Liver (tissue), 9 donors: ENCODE measurements around the gene TRIML1. TPM values are rescaled to one million over a fixed set of nuclear protein-coding genes. Genes with fewer than 3 reads are reported as not detected.

Source experiments
- DNase-seq: peaks from one replicate; pipeline ENCODE4 v3.0.0-alpha.2; 2017; ENCODE audit warnings: low spot score
- H3K27ac ChIP-seq, 2 donors: one replicate each; pipeline ENCODE4 v1.7.0; 2013; ENCODE audit warnings: inconsistent platforms in 2 of 2, low read length in 2 of 2, control low read depth in 1 of 2, low read depth in 1 of 2, mild to moderate bottlenecking in 1 of 2
- H3K27me3 ChIP-seq, 4 donors: one replicate each; pipeline versions ENCODE4 v1.6.1 to v1.7.0; 2013; ENCODE audit warnings: low read length in 3 of 4, inconsistent platforms in 1 of 4, mild to moderate bottlenecking in 1 of 4, moderate library complexity in 1 of 4; ENCODE audit not compliant: control insufficient read depth in 4 of 4, insufficient read depth in 4 of 4
- H3K36me3 ChIP-seq, 4 donors: one replicate each; pipeline versions ENCODE4 v1.6.1 to v1.7.0; 2013; ENCODE audit warnings: low read length in 3 of 4, mild to moderate bottlenecking in 3 of 4, low read depth in 1 of 4, moderate library complexity in 1 of 4; ENCODE audit not compliant: control insufficient read depth in 4 of 4, insufficient read depth in 3 of 4
- H3K4me1 ChIP-seq, 4 donors: one replicate each; pipeline versions ENCODE4 v1.6.1 to v1.7.0; 2013; ENCODE audit warnings: low read length in 3 of 4, mild to moderate bottlenecking in 3 of 4, moderate library complexity in 1 of 4; ENCODE audit not compliant: control insufficient read depth in 4 of 4, insufficient read depth in 4 of 4
- H3K4me3 ChIP-seq, 3 donors: one replicate each; pipeline versions ENCODE4 v1.6.1 to v1.7.0; 2013; ENCODE audit warnings: low read length in 3 of 3, control low read depth in 1 of 3, low read depth in 1 of 3, mild to moderate bottlenecking in 1 of 3
- H3K9ac ChIP-seq, 2 donors: one replicate each; pipeline ENCODE4 v1.7.0; 2013; ENCODE audit warnings: low read length in 2 of 2, mild to moderate bottlenecking in 2 of 2, moderate library complexity in 2 of 2, control low read depth in 1 of 2, low read depth in 1 of 2
- H3K9me3 ChIP-seq, 4 donors: one replicate each; pipeline versions ENCODE4 v1.6.1 to v1.7.0; 2013; ENCODE audit warnings: low read length in 3 of 4; ENCODE audit not compliant: control insufficient read depth in 4 of 4
- CTCF ChIP-seq: fragments of 150-350 bp; IDR thresholded peaks from 2 replicates; pipeline ENCODE4 v1.5.1; 2017; ENCODE audit warnings: improper control_type of control experiment, low read depth, low read length; ENCODE audit not compliant: missing input control
- EGR1 ChIP-seq, 2 donors: IDR thresholded peaks; 2 replicates each; pipeline ENCODE4 v1.6.1; 2016 to 2018; ENCODE audit warnings: antibody characterized with exemption in 2 of 2, low read depth in 2 of 2
- FOXA1 ChIP-seq: IDR thresholded peaks from 2 replicates; pipeline ENCODE4 v1.6.1; 2016; ENCODE audit warnings: antibody characterized with exemption
- FOXA2 ChIP-seq: IDR thresholded peaks from 2 replicates; pipeline ENCODE4 v1.6.1; 2016; ENCODE audit warnings: antibody characterized with exemption
- GABPA ChIP-seq, 2 donors: IDR thresholded peaks in 1 of 2; conservative IDR thresholded peaks in 1 of 2; 2 replicates each; pipeline ENCODE4 v1.6.1; 2016; ENCODE audit warnings: antibody characterized with exemption in 2 of 2, mild to moderate bottlenecking in 1 of 2, moderate library complexity in 1 of 2
- HNF4A ChIP-seq, 2 donors: conservative IDR thresholded peaks; 2 replicates each; pipeline ENCODE4 v1.6.1; 2016; ENCODE audit warnings: antibody characterized with exemption in 2 of 2, mild to moderate bottlenecking in 2 of 2
- JUND ChIP-seq, 2 donors: IDR thresholded peaks; 2 replicates each; pipeline ENCODE4 v1.6.1; 2016; ENCODE audit warnings: antibody characterized with exemption in 2 of 2
- MAX ChIP-seq: IDR thresholded peaks from 2 replicates; pipeline ENCODE4 v1.6.1; 2016; ENCODE audit warnings: antibody characterized with exemption
- NR2F2 ChIP-seq: IDR thresholded peaks from 2 replicates; pipeline ENCODE4 v1.6.1; 2016; ENCODE audit warnings: antibody characterized with exemption
- RAD21 ChIP-seq, 2 donors: IDR thresholded peaks; 2 replicates each; pipeline ENCODE4 v1.6.1; 2016; ENCODE audit warnings: antibody characterized with exemption in 2 of 2, mild to moderate bottlenecking in 2 of 2
- REST ChIP-seq: IDR thresholded peaks from 2 replicates; pipeline ENCODE4 v1.6.1; 2016; ENCODE audit warnings: antibody characterized with exemption, mild to moderate bottlenecking
- RXRA ChIP-seq, 2 donors: IDR thresholded peaks; 2 replicates each; pipeline ENCODE4 v1.6.1; 2017 to 2018; ENCODE audit warnings: antibody characterized with exemption in 2 of 2, mild to moderate bottlenecking in 1 of 2
- TAF1 ChIP-seq: conservative IDR thresholded peaks from 2 replicates; pipeline ENCODE4 v1.6.1; 2016; ENCODE audit warnings: antibody characterized with exemption, mild to moderate bottlenecking
- YY1 ChIP-seq: IDR thresholded peaks from 2 replicates; pipeline ENCODE4 v1.6.1; 2016; ENCODE audit warnings: antibody characterized with exemption, mild to moderate bottlenecking
- WGBS: extraction: QIAGEN DNeasy Blood & Tissue Kit; methylation state at CpG from one replicate; pipeline ENCODE4 v1.1.7; 2013; 5-methylcytosine and 5-hydroxymethylcytosine counted together
- polyA plus RNA-seq, 2 donors: library from polyadenylated mRNA; stranded (reverse) in 1 of 2; unstranded in 1 of 2; fragments of 200-250 nt in 1 of 2; fragments of >200 nt in 1 of 2; fragmentation: Nextera tagmentation in 1 of 2; extraction: Ambion mirVana in 1 of 2; gene quantifications; one replicate each; pipeline versions ENCODE4 v1.2.1 to v1.2.3, GENCODE V29; 2013 to 2015
- total RNA-seq, 2 donors: library from RNA; depleted of rRNA; stranded (reverse); fragments of >200 nt; gene quantifications; one replicate each; pipeline ENCODE4 v1.2.3, GENCODE V29; 2014
- TF ChIP-seq, protein P1 (sequence below): IDR thresholded peaks from 2 replicates; pipeline ENCODE4 v1.6.1; 2016; ENCODE audit warnings: antibody characterized with exemption
- TF ChIP-seq, protein P2 (sequence below): IDR thresholded peaks from 2 replicates; pipeline ENCODE4 v1.6.1; 2016; ENCODE audit warnings: antibody characterized with exemption
- donor health status: healthy.
- donor health status: healthy.
- donor health status: healthy.
- donor health status: healthy.
- donor health status: healthy.

Gene TRIML1
- total and polyA plus RNA-seq, 4 donors, result not detected

DNA sequence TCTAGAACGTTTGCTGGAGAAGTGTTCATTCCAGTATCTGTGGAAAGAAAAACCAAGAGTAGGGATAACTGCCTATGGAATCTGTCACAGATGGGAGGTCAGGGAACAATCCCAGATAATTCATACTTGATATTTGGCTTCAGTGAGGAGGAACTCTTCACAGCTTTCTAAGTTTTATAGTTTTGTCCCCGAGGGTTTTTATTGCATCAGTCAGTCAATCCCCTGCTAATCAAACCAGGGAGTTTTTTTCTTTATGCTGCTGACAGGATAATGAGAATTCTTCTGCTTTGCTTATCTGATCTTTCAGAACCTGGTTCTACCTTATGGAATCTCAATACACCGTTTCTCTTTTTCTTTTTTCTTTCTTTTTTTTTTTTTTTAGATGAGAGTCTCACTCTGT is 29.2 kb upstream of the TRIML1 start:
- Histone ChIP-seq H3K27ac (no peak overlapping the region), H3K27me3 (peaks cover 0 to 3% (median 0%) of the 10 kb centered on the region in 4 donors), H3K9me3 (peaks cover 3 to 5% (median 3%) of the 10 kb centered on the region in 4 donors), H3K4me1 (no peaks in the 10 kb centered on the region), H3K4me3 (no peak overlapping the region), H3K36me3 (no peaks in the 10 kb centered on the region), H3K9ac (no peak overlapping the region)
- TF ChIP-seq HNF4A (conservative IDR thresholded peaks at IDR 0.05) (no peak), RAD21 (IDR thresholded peaks at IDR 0.05) (no peak), MAX (no peak), REST (no peak), FOXA1 (no peak), FOXA2 (no peak), TAF1 (no peak)
- TF ChIP-seq, protein P1, sequence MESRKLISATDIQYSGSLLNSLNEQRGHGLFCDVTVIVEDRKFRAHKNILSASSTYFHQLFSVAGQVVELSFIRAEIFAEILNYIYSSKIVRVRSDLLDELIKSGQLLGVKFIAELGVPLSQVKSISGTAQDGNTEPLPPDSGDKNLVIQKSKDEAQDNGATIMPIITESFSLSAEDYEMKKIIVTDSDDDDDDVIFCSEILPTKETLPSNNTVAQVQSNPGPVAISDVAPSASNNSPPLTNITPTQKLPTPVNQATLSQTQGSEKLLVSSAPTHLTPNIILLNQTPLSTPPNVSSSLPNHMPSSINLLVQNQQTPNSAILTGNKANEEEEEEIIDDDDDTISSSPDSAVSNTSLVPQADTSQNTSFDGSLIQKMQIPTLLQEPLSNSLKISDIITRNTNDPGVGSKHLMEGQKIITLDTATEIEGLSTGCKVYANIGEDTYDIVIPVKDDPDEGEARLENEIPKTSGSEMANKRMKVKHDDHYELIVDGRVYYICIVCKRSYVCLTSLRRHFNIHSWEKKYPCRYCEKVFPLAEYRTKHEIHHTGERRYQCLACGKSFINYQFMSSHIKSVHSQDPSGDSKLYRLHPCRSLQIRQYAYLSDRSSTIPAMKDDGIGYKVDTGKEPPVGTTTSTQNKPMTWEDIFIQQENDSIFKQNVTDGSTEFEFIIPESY, result no peak
- TF ChIP-seq, protein P2, sequence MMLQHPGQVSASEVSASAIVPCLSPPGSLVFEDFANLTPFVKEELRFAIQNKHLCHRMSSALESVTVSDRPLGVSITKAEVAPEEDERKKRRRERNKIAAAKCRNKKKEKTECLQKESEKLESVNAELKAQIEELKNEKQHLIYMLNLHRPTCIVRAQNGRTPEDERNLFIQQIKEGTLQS, result no peak
- 45% methylated on average over 3 of the region's 3 CpGs for WGBS
- no peak for DNase-seq

GRCh38 chr4:188110741-188111471 is 28.3 kb upstream of the TRIML1 start:
- Histone ChIP-seq H3K9me3 (peaks cover 0 to 5% (median 2%) of the 10 kb centered on the region in 4 donors), H3K27me3 (peaks cover 0 to 3% (median 0%) of the 10 kb centered on the region in 4 donors), H3K4me3 (no peak overlapping the region), H3K27ac (no peak overlapping the region), H3K9ac (no peak overlapping the region), H3K4me1 (no peaks in the 10 kb centered on the region), H3K36me3 (no peaks in the 10 kb centered on the region)
- DNase-seq, result no peak
- TF ChIP-seq JUND (IDR thresholded peaks at IDR 0.05), result no peak
- TF ChIP-seq, protein P1, result no peak
- TF ChIP-seq GABPA (IDR thresholded peaks at IDR 0.05 in 1 of 2, conservative IDR thresholded peaks at IDR 0.05 in 1 of 2), result no peak
- no peak for TF ChIP-seq MAX
- no peak for TF ChIP-seq RXRA (IDR thresholded peaks at IDR 0.05)
- no peak for TF ChIP-seq HNF4A (conservative IDR thresholded peaks at IDR 0.05)
- no peak for TF ChIP-seq EGR1 (IDR thresholded peaks at IDR 0.05; ENCODE audit: low read depth in 2 of 2)
- no peak for TF ChIP-seq YY1
- no peak for TF ChIP-seq RAD21 (IDR thresholded peaks at IDR 0.05)
- TF ChIP-seq NR2F2, result no peak
- TF ChIP-seq FOXA1, result no peak
- TF ChIP-seq REST, result no peak
- TF ChIP-seq CTCF, result no peak
- no peak for TF ChIP-seq TAF1
- WGBS, result 61% methylated on average over 7 of the region's 7 CpGs
